HG03469 (cell line): ENCODE measurements around the gene MAT1A.

Experiments used
- ATAC-seq: cut with Tn5 transposase; IDR thresholded peaks from one replicate; pipeline ENCODE4 v1.9.1; 2021; ENCODE audit warnings: mild to moderate bottlenecking, moderate library complexity, moderate number of reproducible peaks; ENCODE audit not compliant: unreplicated experiment

Gene MAT1A

GRCh38 chr10:80283119-80283518 is 6.3 kb downstream of the MAT1A start:
- ATAC-seq = no peak

GRCh38 chr10:80281784-80282765 is 7.4 kb downstream of the MAT1A start:
- ATAC-seq = no peak

GRCh38 chr10:80281292-80281691 is 8.2 kb downstream of the MAT1A start:
- peak; percentile 59 for ATAC-seq

GRCh38 chr10:80280071-80280800 is 9.2 kb downstream of the MAT1A start:
- ATAC-seq = no peak

GRCh38 chr10:80279146-80279545 is 10.3 kb downstream of the MAT1A start:
- no peak for ATAC-seq

GRCh38 chr10:80278480-80278879 is 11.0 kb downstream of the MAT1A start:
- no peak for ATAC-seq

GRCh38 chr10:80277567-80278250 is 11.7 kb downstream of the MAT1A start:
- no peak for ATAC-seq

- ATAC-seq = no peak
Measured at GRCh38 chr10:80277016-80277415, 12.4 kb downstream of the MAT1A start.

GRCh38 chr10:80276335-80276734 is 13.1 kb downstream of the MAT1A start:
- ATAC-seq = no peak

- ATAC-seq = no peak
Measured at GRCh38 chr10:80275756-80276155, 13.7 kb downstream of the MAT1A start.

- ATAC-seq = no peak
Measured at GRCh38 chr10:80275135-80275498, 14.3 kb downstream of the MAT1A start.

GRCh38 chr10:80274396-80275134 is 14.9 kb downstream of the MAT1A start:
- ATAC-seq = no peak

GRCh38 chr10:80273523-80274170 is 15.8 kb downstream of the MAT1A start:
- ATAC-seq = no peak

GRCh38 chr10:80272793-80273522 is 16.5 kb downstream of the MAT1A start:
- ATAC-seq = no peak

GRCh38 chr10:80271416-80271815 is 18.0 kb downstream of the MAT1A start:
- ATAC-seq = no peak

GRCh38 chr10:80270887-80271286 is 18.6 kb downstream of the MAT1A start:
- no peak for ATAC-seq

GRCh38 chr10:80268938-80269588 is 20.4 kb downstream of the MAT1A start:
- ATAC-seq = no peak

- ATAC-seq = no peak
Measured at GRCh38 chr10:80268266-80268665, 21.2 kb downstream of the MAT1A start.

GRCh38 chr10:80266513-80266863 is 23.0 kb downstream of the MAT1A start:
- ATAC-seq = no peak
